ENCODE data around the gene ARHGAP32.
"Not testable (repeated sequence)": the region's sequence is repeated elsewhere in the genome, so short reads cannot be mapped to it uniquely, and the experiment has no call there.

Gene ARHGAP32

DNA sequence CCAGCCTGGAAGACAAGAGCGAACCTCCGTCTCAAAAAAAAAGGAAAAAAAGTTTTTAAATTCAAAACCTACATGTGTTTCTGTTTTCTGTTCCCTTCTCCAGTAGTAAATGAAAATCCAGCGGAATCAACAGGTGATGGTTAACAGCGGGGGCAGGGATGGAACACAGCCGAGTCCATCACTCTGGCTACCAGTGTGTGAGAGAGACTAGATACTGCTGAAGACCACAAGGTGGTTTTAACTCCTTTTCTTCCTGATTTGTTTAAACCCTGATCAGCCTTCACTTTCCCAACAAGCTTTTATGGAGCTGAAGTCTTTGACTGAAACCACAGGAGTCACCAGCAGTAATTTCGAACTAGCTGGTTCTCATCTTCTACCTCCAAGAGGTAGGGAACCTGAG is 3.6 kb upstream of the ARHGAP32 start:
- DNase-seq, result no peak

DNA sequence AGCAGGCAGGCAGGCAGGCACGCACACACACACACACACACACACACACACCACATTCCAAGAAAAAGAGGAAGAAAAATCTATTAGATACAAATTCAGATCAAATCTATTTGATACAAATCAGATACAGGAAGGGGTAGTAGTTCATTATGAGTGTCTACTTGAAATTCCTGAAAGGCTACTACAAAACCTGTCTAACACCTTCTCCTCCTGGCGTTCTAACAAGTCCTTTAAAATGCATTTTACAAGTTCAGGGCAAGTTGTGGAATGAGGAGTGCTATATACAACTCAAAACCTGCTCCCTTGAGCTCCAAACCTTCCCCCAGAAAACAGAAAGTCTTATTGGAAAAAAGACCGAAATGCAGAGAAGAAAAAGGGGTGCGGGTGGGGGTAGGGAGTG is 476 bp downstream of the ARHGAP32 start:
- no peak for DNase-seq

DNA sequence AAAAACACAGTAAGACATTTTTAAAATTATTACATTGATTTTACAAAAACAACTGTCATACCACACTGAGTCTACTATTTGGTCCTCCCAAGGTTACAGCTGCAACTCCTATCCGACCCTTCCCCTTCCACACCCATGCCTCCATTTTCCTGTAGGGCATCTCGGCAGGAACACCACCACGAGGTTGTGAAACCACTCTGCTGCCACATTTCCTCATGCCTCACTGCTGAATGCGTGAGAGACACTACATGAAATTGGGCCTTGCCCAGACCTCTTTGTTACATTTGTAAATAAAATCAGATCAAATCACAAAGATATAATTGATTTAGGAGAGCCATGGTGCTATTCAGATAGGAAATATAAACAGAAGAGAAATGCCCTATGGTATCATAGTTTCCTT is 2.0 kb downstream of the ARHGAP32 start:
- DNase-seq, result no peak

DNA sequence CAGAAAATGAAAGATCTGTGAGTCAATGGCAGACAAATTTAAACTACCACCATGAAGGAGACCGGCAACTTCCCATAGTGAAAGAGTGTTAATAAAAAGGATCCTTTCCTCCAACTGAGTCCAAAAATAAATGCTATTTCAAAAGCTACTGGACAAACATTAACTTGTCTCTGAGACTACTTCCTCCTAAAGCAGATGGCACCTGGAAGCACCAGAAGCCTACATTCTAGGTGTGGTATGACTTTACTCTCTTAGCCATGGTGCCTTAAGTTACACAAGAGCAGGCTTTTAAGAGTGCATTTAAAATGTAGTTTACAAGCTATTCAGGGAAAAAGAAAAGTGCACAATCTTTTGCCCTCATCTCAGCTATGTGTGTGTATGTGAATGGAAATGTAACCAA is 2.5 kb downstream of the ARHGAP32 start:
- no peak for DNase-seq

DNA sequence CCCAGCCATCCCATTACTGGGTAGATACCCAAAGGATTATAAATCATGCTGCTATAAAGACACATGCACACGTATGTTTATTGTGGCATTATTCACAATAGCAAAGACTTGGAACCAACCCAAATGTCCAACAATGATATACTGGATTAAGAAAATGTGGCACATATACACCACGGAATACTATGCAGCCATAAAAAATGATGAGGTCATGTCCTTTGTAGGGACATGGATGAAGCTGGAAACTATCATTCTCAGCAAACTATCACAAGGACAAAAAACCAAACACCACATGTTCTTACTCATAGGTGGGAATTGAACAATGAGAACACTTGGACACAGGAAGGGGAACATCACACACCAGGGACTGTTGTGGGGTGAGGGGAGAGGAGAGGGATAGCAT is 7.0 kb downstream of the ARHGAP32 start:
- DNase-seq, result not testable (repeated sequence)

DNA sequence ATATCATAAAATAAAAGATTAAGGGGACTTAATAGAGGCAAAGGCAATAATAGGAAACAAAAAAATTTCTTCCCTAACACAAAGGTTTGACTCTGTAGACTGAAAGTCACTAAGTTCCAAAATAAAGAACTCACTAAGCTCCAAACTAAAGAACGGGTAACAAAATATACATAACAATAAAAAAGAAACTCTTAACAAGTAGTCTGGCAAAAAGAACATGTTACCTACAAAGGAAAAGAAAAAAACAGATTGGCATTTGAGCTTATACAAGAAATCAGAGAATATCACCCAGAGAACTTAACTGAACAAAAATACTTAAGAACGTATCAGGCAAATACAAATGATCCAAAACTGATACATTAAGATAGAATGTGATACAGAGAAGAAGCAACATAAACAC is 7.5 kb downstream of the ARHGAP32 start:
- no peak for DNase-seq

DNA sequence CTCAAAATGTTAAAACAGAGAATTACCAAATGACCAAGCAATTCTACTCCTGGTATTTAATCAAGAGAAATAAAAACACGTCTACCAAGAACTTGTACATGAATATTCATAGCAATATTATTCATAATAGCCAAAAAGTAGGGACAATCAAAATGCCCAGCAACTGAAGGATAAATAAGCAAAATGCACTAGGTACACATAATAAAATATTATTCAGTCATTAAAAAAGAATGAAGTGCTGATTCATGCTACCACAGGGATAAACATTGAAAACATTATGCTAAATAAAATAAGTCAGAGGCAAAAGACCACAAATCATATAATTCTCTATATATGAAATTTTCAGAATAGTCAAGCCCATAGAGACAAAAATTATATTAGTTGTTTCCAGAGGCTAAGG is 24.8 kb downstream of the ARHGAP32 start:
- DNase-seq, result no peak

DNA sequence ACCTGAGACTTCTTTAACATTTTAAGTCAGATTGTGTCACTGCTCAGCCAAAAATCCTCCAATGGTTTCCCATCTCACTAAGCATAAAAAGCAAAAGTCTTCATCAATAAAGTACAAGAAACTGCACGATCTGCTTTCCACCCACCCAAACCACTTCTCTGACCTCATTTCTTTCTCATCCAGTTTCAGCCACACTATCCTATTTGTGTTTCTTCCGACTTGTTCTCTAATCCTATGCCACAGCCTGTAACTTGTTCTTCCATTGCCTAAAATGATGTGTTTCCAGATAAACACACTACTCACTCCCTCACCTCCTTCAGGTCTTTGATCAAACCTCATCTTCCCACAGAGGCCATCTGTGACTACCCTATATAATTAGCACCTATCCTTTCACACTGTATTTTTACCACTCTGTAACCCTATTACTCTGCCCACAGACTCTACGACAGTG is 28.4 kb downstream of the ARHGAP32 start:
- DNase-seq, result no peak

DNA sequence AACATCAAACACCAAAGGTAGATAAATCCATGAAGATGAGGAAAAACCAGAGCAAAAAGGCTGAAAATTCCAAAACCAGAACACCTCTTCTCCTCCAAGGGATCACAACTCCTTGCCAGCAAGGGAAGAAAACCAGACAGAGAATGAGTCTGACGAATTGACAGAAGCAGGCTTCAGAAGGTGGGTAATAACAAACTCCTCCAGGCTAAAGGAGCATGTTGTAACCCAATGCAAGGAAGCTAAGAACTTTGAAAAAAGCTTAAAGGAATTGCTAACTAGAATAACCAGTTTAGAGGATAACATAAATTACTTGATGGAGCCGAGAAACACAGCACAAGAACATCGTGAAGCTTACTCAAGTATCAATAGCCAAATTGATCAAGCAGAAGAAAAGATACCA is 35.0 kb downstream of the ARHGAP32 start:
- DNase-seq, result not testable (repeated sequence)

DNA sequence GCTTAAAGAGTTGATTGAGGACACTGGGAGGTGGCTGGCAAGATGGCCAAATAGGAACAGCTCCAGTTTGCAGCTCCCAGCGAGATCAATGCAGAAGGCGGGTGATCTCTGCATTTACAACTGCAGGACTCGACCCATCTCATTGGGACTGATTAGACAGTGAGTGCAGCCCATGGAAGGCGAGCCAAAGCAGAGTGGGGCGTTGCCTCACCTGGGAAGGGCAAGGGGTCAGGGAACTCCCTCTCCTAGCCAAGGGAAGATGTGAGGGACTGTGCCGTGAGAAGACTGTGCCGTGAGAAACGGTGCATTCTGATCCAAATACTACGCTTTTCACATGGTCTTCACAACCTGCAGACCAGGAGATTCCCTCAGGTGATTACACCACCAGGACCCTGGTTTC is 36.4 kb downstream of the ARHGAP32 start:
- no peak for DNase-seq

DNA sequence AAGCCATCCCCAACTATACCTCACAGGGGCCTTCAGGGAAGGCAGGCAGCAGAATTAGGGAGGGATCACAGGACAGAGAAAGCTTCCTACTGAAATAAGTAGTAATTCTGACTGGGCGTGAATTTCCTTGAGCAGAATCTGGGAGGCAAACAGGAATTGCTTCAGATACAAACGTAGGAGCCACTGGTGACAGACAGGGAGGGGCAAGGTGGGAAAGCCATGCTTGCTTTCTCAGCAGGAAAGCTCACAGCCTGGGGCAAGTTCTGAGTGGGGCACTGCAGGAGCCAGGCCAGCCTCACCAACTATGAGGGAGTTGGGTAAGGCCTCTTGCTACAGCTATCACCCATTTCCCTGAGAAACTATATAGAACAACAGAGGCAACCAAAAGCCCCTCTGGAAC is 43.6 kb downstream of the ARHGAP32 start:
- DNase-seq, result no peak

DNA sequence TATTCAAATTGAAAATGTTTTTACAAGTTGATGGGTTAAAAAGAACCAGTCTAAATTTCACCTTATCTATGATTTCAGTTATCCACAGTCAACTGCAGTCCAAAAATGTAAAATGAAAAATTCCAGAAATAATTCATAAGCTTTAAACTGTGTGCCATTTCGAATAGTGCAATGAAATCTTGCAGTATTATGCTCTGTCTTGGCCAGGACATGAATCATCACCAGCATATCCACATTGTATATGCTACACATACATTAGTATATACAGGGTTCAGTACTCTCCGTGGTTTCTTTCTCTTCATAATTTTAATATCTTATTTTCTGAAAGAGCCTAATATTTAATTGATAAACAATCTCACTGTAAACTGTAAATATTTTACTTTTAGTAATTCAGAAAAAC is 45.9 kb downstream of the ARHGAP32 start:
- no peak for DNase-seq

DNA sequence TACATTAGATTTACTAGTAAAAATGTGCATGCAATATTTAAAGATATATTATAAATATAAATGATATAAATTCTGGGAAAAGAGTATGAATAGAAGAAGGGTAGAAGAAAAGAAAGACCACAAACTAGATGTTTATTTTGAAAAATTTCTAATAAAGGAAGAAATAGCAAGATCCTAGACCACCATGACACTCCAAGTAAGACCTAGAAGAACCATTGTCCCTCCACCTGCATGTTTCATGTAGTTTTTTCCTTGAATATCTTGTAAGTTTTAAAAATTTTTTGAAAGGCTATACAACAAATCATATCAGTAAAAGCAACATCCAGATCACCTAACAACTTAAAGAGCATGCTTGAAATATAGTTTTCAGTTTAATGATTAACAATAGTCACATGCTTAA is 46.8 kb downstream of the ARHGAP32 start:
- DNase-seq, result no peak

DNA sequence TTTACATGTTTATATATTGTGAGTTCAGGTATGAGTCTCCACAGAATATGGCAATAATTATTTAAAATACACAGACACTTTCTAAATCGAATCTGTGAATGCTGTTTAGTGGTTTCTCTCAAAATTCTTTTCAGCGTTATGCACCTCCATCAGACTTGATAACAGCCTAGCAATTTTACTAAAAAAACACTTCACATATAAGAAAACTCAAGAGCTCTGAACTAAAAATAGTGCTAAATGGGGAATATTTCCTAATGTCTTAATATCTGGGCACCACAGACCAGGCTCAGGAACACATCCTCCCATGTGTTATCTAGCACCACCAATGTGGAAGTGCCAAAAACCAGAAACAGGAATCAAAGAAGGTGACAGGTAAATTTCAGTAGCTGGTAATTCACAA is 47.9 kb downstream of the ARHGAP32 start:
- no peak for DNase-seq

DNA sequence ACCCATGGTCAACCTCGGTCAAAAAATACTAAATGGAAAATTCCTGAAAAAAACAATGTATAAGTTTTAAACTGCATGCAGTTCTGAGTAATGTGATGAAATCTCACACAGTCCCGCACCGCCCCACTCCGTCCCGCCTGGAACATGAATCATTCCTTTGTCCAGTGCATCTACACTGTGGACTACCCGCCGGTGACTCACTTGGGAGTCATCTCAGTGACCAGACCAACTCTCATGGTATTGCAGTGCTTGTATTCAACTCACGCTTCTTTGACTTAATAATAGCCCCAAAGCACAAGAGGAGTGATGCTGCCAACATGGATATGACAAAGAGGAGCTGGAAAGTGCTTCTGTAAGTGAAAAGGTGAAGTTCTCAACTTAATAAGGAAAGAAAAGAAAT is 48.8 kb downstream of the ARHGAP32 start:
- no peak for DNase-seq

DNA sequence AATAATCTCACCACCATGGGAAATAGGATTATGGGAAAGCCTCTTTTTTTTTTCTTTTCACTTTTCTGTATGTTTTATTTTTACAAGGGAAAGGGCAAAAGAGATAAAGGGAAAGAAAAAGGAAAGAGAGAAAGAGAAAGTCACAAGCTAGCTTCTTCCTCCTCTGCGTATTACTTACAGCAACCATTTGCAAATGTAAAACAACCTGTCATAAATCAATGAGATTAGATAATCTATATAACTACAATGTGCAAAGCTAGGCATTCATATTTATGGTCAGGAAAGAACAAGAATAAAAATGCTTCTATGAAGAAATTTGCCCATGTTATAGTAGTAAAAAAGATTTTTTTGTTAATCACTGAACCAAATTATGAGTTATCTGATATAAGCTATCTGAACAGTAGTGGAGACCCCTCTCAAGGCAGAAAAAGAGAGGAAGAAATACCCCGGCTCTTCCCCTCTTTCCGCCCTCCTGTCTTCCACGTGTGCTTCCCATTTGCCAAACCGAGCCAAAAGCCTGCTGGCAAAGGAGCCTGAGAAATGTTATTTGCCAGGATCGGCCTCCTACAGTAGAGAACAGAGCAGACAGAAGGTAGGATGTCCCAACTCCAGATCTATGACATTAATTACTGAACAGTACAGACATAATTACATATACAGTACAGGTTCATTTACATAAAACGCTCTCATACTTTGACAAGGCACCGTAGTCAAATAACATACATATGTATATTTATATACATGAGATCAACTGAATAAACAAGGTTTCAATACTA is 50.2 kb downstream of the ARHGAP32 start:
- DNase-seq, result no peak

DNA sequence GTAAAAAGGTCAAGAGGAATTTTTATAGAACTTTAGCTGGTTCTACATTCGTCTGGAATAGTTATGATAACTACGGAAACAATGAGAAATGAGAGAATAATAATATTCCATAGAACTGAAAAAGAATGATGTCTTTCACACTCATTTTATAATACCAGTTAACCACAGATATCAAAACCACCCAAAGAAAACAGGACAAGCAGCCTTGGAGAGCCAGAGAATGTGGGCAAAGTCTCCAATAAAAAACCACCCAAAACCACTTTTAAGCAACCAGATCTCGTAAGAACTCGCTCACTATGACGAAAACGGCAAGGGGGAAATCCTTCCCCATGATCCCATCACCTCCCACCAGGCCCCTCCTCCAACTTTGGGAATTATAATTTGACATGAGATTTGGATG is 60.8 kb downstream of the ARHGAP32 start:
- DNase-seq, result no peak

DNA sequence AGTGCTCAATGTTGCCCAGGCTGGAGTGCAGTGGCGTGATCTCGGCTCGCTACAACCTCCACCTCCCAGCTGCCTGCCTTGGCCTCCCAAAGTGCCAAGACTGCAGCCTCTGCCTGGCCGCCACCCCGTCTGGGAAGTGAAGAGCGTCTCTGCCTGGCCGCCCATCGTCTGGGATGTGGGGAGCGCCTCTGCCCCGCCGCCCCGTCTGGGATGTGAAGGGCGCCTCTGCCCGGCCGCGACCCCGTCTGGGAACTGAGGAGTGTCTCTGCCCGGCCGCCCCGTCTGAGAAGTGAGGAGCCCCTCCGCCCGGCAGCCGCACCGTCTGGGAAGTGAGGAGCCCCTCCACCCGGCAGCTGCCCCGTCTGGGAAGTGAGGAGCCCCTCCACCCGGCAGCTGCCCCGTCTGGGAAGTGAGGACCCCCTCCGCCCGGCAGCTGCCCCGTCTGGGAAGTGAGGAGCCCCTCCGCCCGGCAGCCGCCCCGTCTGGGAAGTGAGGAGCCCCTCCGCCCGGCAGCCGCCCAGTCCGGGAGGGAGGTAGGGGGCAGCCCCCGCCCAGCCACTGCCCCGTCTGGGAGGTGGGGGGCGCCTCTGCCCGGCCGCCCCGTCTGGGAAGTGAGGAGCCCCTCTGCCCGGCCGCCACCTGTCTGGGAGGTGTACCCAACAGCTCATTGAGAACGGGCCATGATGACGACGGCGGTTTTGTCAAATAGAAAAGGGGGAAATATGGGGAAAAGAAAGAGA is 63.1 kb downstream of the ARHGAP32 start:
- DNase-seq, result not testable (repeated sequence)

DNA sequence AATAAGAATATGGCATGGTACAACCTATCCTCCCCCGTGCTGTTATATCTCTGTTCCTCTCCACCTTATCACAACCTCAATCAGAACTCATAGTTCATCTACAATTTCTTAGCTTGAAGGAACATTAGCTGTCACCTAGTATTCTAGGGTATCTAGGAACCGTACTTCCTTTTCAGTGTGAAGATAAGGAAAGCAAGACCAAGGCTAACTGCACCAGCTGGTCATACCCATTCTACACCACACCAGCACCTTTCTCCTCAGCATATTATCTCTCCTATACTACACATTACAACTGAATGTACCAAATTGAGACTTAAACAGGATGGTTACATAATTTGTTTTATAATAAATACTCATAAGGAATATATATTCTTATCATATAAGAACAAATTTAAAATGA is 73.1 kb downstream of the ARHGAP32 start:
- DNase-seq, result no peak

DNA sequence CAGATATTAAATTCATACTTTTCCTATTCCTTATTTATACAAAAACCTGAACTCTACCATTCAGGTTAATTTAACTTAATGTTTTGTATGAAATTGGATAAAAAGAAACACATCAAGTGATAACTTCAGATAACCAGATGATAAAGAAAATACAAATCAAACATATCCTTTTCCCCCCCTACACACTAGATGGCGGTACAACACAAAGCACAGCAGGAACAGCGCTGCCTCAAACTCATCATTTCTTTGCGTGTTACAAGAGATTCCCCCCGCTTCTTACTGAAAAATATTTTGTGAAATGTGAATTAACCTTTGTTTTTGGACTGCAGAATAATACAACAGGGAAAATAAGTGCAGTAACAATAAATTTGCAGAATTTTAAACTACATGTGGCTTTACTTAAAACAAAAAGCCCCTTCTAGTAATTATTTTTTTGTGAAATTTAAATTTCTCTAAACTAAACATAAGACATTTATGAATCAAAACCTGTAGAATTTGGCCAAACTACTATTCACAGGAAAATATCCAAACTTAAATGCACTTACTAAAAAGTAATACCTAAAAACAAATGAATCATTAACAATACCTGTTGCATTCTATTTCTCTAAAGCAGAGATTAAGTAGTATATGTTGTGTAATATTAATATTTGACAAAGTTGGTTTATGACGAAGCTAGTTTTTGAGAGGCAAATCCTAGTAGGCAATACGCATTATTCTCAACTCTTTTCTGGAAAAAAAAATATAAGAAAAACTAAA is 74.4 kb downstream of the ARHGAP32 start:
- peak; percentile 14 for DNase-seq

DNA sequence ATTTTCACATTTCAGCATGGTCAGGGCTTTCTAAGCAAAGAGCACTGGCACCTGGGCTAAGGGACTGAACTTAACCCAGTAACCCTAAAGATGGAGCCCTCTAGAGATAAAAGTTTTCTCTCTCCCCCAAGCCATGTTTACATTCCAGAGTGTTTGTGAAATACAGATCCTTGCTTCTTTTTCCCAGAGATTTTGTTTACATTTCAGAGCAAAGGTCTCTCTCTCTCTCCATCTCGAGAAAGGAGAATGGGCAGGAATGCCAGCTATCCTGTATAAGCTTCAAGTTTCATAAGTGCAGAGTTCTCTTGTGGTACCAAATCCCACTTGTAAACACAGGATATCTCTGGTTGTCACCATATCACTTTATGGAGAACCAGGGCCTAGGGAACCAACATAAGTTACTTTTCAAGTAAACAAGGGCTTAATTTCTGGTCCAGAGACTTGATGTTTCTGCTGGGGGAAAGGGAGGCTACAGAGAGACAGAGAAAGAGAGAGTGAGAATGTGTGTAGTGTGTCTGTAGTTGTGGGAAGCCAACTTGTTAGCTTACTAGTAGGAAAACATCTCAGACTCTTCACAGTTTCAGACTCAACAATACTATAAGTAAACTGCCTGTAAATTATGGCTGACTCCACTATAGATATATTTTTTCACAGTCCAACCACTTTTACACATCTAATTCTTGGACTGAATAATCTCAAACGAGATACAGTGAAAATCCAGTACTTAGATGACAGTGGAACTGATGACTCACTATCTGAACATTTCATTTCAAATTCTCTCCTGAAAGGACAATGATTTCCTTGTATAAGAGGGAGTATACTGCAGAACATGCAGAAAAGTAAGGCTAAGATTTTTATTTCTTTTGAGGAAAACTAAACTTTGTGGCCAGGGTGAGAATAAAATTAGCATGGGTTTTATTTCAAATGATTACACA is 76.2 kb downstream of the ARHGAP32 start:
- no peak for DNase-seq

DNA sequence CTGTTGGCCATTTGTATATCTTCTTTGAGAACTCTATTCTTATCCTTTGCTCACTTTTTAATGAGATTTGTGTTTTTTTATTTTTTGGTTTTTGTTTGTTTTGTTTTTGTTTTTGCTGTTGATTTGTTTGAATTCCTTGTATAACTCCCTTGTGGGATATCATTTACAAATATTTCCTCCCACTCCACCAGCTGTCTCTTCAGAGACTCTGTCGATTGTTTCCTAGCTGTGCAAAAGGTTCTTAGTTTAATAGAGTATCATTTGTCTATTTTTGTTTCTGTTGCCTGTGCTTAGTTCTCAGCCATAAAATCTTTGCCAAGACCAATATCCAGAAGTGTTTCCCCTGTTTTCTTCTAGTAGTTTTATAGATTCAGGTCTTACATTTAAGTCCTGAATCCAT is 82.4 kb downstream of the ARHGAP32 start:
- no peak for DNase-seq

DNA sequence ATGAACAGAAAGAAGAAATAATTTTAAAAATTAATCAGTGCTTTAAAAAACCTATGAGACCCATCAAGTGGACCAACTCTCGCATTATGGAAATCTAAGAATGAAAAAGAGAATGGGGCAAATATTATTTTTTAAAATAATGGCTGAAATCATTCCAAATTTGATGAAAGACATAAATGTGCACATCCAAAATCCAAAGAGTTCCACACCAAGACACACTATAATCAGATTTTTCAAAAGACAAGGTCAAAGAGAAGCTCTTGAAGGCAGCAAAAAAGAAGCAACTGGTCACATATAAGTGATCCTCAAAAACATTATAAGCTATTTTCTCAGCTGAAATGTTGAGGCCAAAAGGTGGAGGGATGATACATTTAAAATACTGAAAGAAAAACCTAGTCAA is 85.3 kb downstream of the ARHGAP32 start:
- DNase-seq, result no peak

All from NCI-H1694 treated with DMSO at 0.1 percent for 48 hours (cell line).